ENCODE data around the gene DNAAF8.

DNAAF8 gene

DNA sequence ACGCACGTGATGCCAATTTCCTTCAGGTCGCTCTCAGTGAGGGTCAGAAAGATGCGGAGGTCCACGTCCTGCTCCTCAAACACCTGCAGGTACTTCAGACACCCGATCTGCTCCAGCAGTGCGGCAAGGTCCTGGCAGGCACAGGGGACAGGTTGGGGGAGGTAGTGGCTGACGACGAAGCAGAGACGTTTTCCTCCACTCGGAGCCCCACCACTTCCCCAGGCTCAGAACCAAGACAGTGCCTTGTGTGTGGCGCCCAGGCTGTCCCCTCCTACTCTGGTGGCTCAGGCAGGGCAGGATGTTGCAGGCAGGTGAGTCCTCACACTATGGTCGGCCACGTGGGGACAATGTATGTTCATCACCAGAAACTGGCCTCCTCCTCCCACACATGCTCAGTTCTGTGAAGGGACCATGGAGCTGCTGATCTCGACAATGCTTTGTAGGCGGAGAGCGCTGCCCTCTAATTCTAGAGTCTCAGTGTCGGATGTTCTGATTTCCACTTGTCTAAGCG, 35.2 kb upstream of the DNAAF8 start:
- no peak for ATAC-seq (ENCODE audit: insufficient read depth, low read depth)
- H3K4me1 ChIP-seq (ENCODE audit: insufficient read depth, low read length): peaks cover 13% of the 10 kb centered on the region
- peaks cover 29% of the 10 kb centered on the region for H4K20me1 ChIP-seq (ENCODE audit: insufficient read depth, low read length)
- H3K79me2 ChIP-seq (ENCODE audit: insufficient read depth, low read length): peaks cover 19% of the 10 kb centered on the region
- H3K9ac ChIP-seq (ENCODE audit: low read depth, low read length): no peak overlapping the region
- no peak overlapping the region for H3K4me2 ChIP-seq (ENCODE audit: insufficient read depth, low read length)
- no peak overlapping the region for H3K4me3 ChIP-seq (ENCODE audit: low read depth in 1 of 2, low read length in 2 of 2)
- TF ChIP-seq, protein P1, sequence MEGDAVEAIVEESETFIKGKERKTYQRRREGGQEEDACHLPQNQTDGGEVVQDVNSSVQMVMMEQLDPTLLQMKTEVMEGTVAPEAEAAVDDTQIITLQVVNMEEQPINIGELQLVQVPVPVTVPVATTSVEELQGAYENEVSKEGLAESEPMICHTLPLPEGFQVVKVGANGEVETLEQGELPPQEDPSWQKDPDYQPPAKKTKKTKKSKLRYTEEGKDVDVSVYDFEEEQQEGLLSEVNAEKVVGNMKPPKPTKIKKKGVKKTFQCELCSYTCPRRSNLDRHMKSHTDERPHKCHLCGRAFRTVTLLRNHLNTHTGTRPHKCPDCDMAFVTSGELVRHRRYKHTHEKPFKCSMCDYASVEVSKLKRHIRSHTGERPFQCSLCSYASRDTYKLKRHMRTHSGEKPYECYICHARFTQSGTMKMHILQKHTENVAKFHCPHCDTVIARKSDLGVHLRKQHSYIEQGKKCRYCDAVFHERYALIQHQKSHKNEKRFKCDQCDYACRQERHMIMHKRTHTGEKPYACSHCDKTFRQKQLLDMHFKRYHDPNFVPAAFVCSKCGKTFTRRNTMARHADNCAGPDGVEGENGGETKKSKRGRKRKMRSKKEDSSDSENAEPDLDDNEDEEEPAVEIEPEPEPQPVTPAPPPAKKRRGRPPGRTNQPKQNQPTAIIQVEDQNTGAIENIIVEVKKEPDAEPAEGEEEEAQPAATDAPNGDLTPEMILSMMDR (IDR thresholded peaks at IDR 0.05; ENCODE audit: borderline replicate concordance, extremely low read depth, low read length, poor library complexity, severe bottlenecking): no peak
- no peak for TF ChIP-seq EZH2 (IDR thresholded peaks at IDR 0.05; ENCODE audit: borderline replicate concordance, low read depth, low read length, severe bottlenecking)
- H3K36me3 ChIP-seq (ENCODE audit: insufficient read depth, low read length): peaks cover 73% of the 10 kb centered on the region
- no peak overlapping the region for H2AFZ ChIP-seq (ENCODE audit: low read depth, low read length)
- H3K27ac ChIP-seq (ENCODE audit: low read length): no peak overlapping the region
- no peaks in the 10 kb centered on the region for H3K9me3 ChIP-seq (ENCODE audit: insufficient read depth, low read length, severe bottlenecking)
- DNase-seq: no peak
- H3K27me3 ChIP-seq (ENCODE audit: insufficient read depth, low read length, poor library complexity): no peaks in the 10 kb centered on the region

GRCh38 chr16:4700380-4700996, 33.8 kb upstream of the DNAAF8 start:
- Histone ChIP-seq H4K20me1 (ENCODE audit: insufficient read depth, low read length) (peaks cover 16% of the 10 kb centered on the region), H3K9ac (ENCODE audit: low read depth, low read length) (no peak overlapping the region), H3K36me3 (ENCODE audit: insufficient read depth, low read length) (peaks cover 68% of the 10 kb centered on the region), H3K27ac (ENCODE audit: low read length) (no peak overlapping the region), H3K9me3 (ENCODE audit: insufficient read depth, low read length, severe bottlenecking) (no peaks in the 10 kb centered on the region), H3K4me3 (ENCODE audit: low read depth in 1 of 2, low read length in 2 of 2) (no peak overlapping the region), H2AFZ (ENCODE audit: low read depth, low read length) (no peak overlapping the region), H3K27me3 (ENCODE audit: insufficient read depth, low read length, poor library complexity) (no peaks in the 10 kb centered on the region), H3K79me2 (ENCODE audit: insufficient read depth, low read length) (peaks cover 5% of the 10 kb centered on the region), H3K4me2 (ENCODE audit: insufficient read depth, low read length) (no peak overlapping the region), H3K4me1 (ENCODE audit: insufficient read depth, low read length) (peaks cover under 1% of the 10 kb centered on the region; the same call in 1 of the 2 replicates)
- TF ChIP-seq EZH2 (IDR thresholded peaks at IDR 0.05; ENCODE audit: borderline replicate concordance, low read depth, low read length, severe bottlenecking): no peak
- TF ChIP-seq, protein P1 (IDR thresholded peaks at IDR 0.05; ENCODE audit: borderline replicate concordance, extremely low read depth, low read length, poor library complexity, severe bottlenecking): no peak
- DNase-seq: no peak
- ATAC-seq (ENCODE audit: insufficient read depth, low read depth): no peak

- H3K36me3 ChIP-seq (ENCODE audit: insufficient read depth, low read length): peaks cover 62% of the 10 kb centered on the region
- no peaks in the 10 kb centered on the region for H3K4me1 ChIP-seq (ENCODE audit: insufficient read depth, low read length)
- H4K20me1 ChIP-seq (ENCODE audit: insufficient read depth, low read length): peaks cover 9% of the 10 kb centered on the region
- no peak for ATAC-seq (ENCODE audit: insufficient read depth, low read depth)
- 0 out of 2 replicates have a peak, but pooled peaks cover under 1% of the 10 kb centered on the region for H3K79me2 ChIP-seq (ENCODE audit: insufficient read depth, low read length)
- H3K9me3 ChIP-seq (ENCODE audit: insufficient read depth, low read length, severe bottlenecking): no peaks in the 10 kb centered on the region
- no peak overlapping the region for H3K4me3 ChIP-seq (ENCODE audit: low read depth in 1 of 2, low read length in 2 of 2)
- DNase-seq: no peak
- no peak for TF ChIP-seq EZH2 (IDR thresholded peaks at IDR 0.05; ENCODE audit: borderline replicate concordance, low read depth, low read length, severe bottlenecking)
- TF ChIP-seq, protein P1 (IDR thresholded peaks at IDR 0.05; ENCODE audit: borderline replicate concordance, extremely low read depth, low read length, poor library complexity, severe bottlenecking): no peak
- no peak overlapping the region for H3K4me2 ChIP-seq (ENCODE audit: insufficient read depth, low read length)
- H3K27ac ChIP-seq (ENCODE audit: low read length): no peak overlapping the region
- H3K27me3 ChIP-seq (ENCODE audit: insufficient read depth, low read length, poor library complexity): no peaks in the 10 kb centered on the region
- no peak overlapping the region for H2AFZ ChIP-seq (ENCODE audit: low read depth, low read length)
- no peak overlapping the region for H3K9ac ChIP-seq (ENCODE audit: low read depth, low read length)
These were observed 33.2 kb upstream of the DNAAF8 start for GRCh38 chr16:4700997-4701743.

Data from DND-41 (cell line).